NCI-H510A (cell line): ENCODE results near the gene SMIM10.
"Not testable (repeated sequence)": the region's sequence is repeated elsewhere in the genome, so short reads cannot be mapped to it uniquely, and the experiment has no call there.

Experiments
- DNase-seq: peaks from one replicate; lab custom pipeline; 2025; lab: John Stamatoyannopoulos, UW

SMIM10 gene

DNA sequence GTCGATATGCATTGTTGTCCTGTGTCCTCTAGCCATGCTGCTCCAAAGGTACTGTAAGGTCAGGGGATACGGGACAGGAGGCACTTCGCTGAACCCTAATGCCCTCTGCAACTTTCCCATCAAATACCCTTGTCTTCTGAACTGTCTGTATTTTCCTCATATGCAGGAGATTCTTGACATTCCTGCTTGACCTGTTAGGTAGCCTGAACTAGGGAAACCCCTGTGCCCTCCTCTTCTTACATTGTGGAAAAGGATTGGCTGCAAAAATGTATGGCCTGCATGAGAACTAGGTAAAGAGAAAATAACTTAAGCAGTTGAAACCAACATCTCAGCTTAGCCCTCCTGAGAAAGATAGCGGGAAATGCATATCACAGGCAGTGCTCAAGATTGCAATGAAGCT lies 20.1 kb downstream of the SMIM10 start:
- DNase-seq, result no peak

DNA sequence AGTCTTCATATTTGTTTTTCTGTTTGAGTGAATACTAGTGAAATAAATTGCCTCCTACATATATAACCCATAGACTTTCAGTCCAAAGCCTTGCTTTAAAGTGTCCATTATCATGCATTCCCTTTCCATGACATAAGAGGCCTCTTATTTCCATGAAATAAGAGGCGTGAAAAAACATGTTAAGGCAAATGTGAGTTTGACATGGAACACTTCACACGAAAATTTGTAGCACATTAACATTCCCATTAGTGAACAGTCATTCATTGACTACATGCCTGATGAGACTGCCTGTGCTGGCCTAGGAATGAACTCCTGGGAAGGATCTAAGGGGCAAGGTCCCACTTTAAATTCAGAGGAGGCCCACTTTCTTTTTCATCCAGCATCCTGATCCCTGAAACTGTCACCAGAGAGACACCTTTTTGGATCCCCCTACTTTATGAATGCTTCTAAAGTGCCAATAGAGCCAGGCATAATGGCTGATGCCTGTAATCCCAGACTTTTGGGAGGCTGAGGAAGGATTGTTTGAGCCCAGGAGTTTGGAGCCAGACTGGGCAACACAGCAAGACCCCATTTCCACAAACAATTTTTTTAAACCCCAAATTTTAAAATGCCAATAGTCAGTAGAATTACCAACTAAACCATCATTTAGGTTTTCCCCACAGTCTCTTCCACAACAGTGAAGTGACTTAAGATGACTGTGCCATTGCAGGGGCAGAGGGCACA lies 24.9 kb downstream of the SMIM10 start:
- no peak for DNase-seq

DNA sequence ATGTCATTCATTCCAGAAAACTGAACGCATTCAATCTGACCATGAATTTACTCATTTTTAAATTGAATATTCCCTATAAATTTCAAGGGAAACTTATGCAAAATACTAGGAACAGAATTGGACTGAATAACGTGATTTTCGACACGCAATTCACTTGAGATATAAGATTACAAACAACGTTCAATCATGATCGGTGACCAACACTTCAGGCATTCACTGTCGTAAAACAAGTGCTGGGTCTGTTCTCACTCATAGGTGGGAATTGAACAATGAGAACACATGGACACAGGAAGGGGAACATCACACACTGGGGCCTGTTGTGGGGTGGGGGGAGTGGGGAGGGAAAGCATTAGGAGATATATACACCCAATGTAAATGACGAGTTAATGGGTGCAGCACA lies 29.1 kb downstream of the SMIM10 start:
- DNase-seq, result not testable (repeated sequence)

DNA sequence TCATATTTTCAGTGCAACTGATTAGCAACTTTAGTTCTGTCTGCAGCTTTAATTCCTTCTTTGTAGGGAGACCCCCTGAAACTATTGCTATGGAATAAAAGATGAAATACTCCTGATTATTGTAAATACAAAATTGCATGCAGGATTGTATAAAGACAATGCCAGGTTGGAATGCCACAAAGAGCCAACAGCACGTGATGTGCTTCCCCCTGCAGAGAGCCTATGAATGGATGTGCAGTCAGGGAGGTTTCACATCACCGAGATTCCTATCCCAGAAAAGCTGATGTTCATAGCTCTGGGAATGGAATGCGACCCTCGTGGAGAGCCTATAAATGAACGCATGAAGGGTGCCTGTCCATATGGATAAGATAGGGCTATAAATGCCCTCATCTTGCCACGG lies 33.0 kb downstream of the SMIM10 start:
- not testable (repeated sequence) for DNase-seq

DNA sequence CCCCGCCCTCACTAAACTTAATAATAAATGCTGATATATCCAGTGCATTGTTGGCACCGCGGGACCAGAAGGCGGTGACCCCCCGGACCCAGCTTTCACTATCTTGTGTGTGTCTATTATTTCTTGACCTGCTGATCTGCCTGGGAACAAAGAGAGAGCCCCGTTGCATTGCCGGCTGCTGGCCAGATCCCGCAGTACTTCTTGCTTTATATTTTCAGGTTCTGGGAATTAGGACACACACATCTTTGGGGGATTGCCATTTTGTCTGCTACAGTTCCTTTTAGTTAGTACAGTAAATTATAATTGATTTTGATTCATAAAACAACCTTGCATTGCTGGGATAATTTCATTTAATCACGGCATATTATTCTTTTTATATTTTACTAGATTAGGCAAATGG lies 33.7 kb downstream of the SMIM10 start:
- DNase-seq, result no peak

DNA sequence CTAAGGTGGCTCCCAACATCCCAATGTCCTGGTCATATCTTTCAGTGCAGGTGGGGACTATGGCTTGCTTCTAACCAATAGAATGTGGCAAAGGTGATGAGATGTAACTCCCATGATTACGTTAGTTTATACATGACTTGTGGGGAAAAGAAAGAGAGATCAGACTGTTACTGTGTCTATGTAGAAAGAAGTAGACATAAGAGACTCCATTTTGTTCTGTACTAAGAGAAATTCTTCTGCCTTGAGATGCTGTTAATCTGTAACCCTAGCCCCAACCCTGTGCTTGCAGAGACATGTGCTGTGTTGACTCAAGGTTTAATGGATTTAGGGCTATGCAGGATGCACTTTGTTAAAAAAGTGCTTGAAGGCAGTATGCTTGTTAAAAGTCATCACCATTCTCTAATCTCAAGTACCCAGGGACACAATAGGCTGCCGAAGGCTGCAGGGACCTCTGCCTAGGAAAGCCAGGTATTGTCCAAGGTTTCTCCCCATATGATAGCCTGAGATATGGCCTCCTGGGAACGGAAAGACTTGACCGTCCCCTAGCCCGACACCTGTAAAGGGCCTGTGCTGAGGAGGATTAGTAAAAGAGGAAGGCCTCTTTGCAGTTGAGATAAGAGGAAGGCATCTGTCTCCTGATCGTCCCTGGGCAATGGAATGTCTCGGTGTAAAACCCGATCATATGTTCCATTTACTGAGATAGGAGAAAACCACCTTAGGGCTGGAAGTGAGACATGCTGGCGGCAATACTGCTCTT lies 39.6 kb downstream of the SMIM10 start:
- not testable (repeated sequence) for DNase-seq

DNA sequence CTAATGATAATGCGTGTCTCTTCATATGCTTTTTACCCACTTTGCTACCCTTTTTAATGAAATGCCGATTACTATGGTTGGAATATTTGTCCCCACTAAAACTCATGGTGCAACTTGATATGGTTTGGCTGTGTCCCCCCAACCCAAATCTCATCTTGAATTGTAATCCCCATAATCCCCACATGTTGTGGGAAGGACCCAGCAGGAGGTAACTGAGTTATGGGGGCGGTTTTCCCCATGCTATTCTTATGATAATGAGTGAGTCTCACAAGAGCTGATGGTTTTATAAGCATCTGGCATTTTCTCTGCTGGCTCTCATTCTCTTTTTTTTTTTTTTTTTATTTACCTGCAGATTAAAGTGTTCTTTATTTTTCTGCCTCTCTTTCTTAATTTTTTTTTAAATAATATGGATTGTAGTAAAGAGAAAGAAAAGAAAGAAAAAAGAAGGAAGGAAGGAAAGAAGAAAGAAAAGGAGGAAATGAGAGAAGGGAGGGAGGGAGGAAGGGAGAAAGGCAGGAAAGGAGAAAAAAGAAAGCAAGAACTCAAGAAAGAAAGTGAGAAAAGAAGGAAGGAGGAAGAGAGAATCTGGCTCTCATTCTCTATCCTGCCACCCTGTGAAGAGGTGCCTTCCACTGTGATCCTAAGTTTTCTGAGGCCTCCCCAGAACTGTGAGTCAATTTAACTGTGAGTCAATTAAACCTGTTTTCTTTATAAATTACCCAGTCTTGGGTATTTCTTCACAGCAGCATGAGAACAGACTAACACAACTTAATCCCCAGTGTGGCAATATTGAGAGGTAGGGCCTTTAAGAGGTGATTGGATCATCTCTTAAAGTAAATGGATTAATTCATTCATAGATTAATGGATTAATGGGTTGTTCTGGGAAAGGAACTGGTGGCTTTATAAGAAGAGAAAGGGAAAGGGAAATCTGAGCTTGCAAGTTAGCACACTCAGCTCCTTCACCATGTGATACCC lies 50.6 kb downstream of the SMIM10 start:
- DNase-seq, result not testable (repeated sequence)
